HepG2 (cell line): ENCODE results near the gene MRPL9. TPM values are rescaled to one million over a fixed set of nuclear protein-coding genes. Genes with fewer than 3 reads are reported as not detected.

Source experiments
- BRD4 ChIP-seq: sonication (generic); formaldehyde crosslinking; IDR thresholded peaks from 2 replicates; pipeline ENCODE4 v1.4.0; 2020; ENCODE audit warnings: missing genetic modification reagents
- KMT2B ChIP-seq: IDR thresholded peaks from 2 replicates; pipeline ENCODE4 v1.6.1; 2016; ENCODE audit warnings: missing genetic modification reagents, missing compliant biosample characterization
- NR2F1 ChIP-seq, 2 experiments: fragments of 450-650 bp in 1 of 2; formaldehyde crosslinking in 1 of 2; IDR thresholded peaks; 2 replicates each; pipeline versions ENCODE4 v1.5.0 to v1.6.1; 2016 to 2020; ENCODE audit warnings: mild to moderate bottlenecking in 1 of 2, missing compliant biosample characterization in 1 of 2, missing genetic modification reagents in 1 of 2, moderate library complexity in 1 of 2
- TEAD3 ChIP-seq: optimal IDR thresholded peaks from 2 replicates; pipeline ENCODE3; 2016; ENCODE audit warnings: borderline replicate concordance
- TSC22D2 ChIP-seq: sonication (generic); formaldehyde crosslinking; IDR thresholded peaks from 2 replicates; pipeline ENCODE4 v1.5.1; 2020; ENCODE audit warnings: missing genetic modification reagents, mild to moderate bottlenecking, borderline replicate concordance
- ZBTB21 ChIP-seq: sonication (generic); formaldehyde crosslinking; IDR thresholded peaks from 2 replicates; pipeline ENCODE4 v1.4.0; 2020; ENCODE audit warnings: missing genetic modification reagents
- ZC3H4 ChIP-seq: sonication (generic); formaldehyde crosslinking; IDR thresholded peaks from 2 replicates; pipeline ENCODE4 v1.4.0; 2020; ENCODE audit warnings: missing genetic modification reagents, borderline replicate concordance
- ZNF24 ChIP-seq: fragments of 450-650 bp; IDR thresholded peaks from 2 replicates; pipeline ENCODE4 v1.6.1; 2017; ENCODE audit warnings: antibody characterized with exemption, mild to moderate bottlenecking
- ZNF282 ChIP-seq: fragments of 450-650 bp; IDR thresholded peaks from 2 replicates; pipeline ENCODE4 v1.6.1; 2018; ENCODE audit not compliant: partially characterized antibody
- ZNF558 ChIP-seq: sonication (generic); formaldehyde crosslinking; IDR thresholded peaks from 2 replicates; pipeline ENCODE4 v1.9.0; 2022; ENCODE audit warnings: mild to moderate bottlenecking, missing genetic modification reagents, borderline replicate concordance
- ZNF737 ChIP-seq: sonication (generic); formaldehyde crosslinking; IDR thresholded peaks from 2 replicates; pipeline ENCODE4 v1.5.0; 2020; ENCODE audit warnings: missing genetic modification reagents, mild to moderate bottlenecking, borderline replicate concordance
- ZNF816 ChIP-seq: sonication (generic); formaldehyde crosslinking; IDR thresholded peaks from 2 replicates; pipeline ENCODE4 v1.8.0; 2022; ENCODE audit warnings: missing genetic modification reagents, mild to moderate bottlenecking, borderline replicate concordance
- polyA plus RNA-seq, 8 experiments: library from polyadenylated mRNA; depleted of rRNA in 3 of 8; stranded (reverse) in 7 of 8; unstranded in 1 of 8; fragments of >200 nt; fragmentation: Illumina TruSeq in 4 of 8; extraction: Trizol in 4 of 8; gene quantifications; 2 replicates each; pipeline versions ENCODE4 v1.2.1 to v1.2.3, GENCODE V29; 2011 to 2016; ENCODE audit warnings: low read depth in 4 of 8, missing spikeins in 1 of 8, mixed read lengths in 1 of 8; ENCODE audit not compliant: insufficient read depth in 1 of 8
- total RNA-seq, 5 experiments: library from RNA; depleted of rRNA; stranded (reverse); fragments of >200 nt; fragmentation: Illumina TruSeq; extraction: Trizol; gene quantifications; 2 replicates each; pipeline ENCODE4 v1.2.3, GENCODE V29; 2016; ENCODE audit warnings: low read depth in 1 of 5
- TF ChIP-seq, protein P1 (sequence below), 2 experiments: sonication (generic) in 1 of 2; formaldehyde crosslinking in 1 of 2; IDR thresholded peaks; 2 replicates each; pipeline versions ENCODE4 v1.6.1 to v1.9.0; 2014 to 2022; ENCODE audit warnings: antibody characterized with exemption in 1 of 2, borderline replicate concordance in 1 of 2, inconsistent platforms in 1 of 2, low read depth in 1 of 2, missing genetic modification reagents in 1 of 2
- TF ChIP-seq, protein P2 (sequence below): IDR thresholded peaks from 2 replicates; pipeline ENCODE4 v1.6.1; 2016; ENCODE audit warnings: low read depth, missing genetic modification reagents, missing compliant biosample characterization
- TF ChIP-seq, protein P3 (sequence below): IDR thresholded peaks from 2 replicates; pipeline ENCODE4 v1.6.1; 2016; ENCODE audit warnings: low read depth, control low read depth

Gene MRPL9
- total and polyA plus RNA-seq, 2 of the 13 experiments (the other 11 are each of a cell fraction or from before 2014, with no cell fraction given): 72.1 to 107 TPM

DNA sequence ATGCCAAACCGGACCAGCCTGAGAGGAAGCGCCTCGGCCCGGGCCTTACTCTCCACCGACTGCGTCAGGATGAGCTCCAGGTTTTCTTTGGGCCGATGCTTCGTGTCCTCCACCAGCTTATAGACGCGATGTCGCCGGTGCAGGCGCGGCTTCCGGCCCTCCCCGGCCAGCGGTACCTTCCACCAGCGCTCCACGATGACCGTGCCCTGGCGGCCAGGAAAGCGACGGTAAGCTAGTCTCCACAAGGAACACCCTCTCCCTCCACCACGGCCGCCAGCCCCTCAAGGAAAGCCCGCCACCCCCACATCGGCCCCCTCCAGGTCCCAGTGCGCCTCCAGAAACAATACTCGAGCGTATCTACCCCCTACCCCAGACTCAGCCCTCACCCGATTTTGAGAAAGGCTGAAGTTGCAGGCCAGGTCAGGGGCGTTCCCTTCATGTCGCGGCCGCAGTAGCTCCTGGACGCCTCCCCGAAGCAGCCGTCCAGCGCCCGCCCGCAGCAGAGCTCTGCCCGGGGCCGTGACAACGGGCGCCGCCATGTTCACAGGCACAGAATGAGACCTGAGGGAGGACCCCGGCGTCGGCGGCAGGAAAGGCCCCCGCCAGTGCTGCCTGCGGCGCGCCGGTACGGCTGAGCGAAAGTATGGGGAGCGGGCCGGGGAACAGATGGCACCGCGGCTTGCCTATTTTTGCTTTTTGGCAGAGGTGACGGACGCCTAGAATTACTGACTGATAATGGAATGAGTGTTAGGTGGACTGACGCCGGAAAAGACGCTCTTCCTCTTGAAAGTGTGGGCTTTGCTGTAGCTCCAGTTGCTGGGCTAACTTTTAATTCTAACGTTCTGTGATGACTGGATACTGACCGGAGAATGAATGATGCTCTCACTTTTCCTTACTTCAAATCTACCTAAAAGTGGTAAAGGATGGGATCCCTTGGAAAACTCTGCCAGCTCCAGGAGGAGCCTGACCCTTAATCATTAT lies at the start of gene MRPL9 (continued):
- TF ChIP-seq, protein P1, sequence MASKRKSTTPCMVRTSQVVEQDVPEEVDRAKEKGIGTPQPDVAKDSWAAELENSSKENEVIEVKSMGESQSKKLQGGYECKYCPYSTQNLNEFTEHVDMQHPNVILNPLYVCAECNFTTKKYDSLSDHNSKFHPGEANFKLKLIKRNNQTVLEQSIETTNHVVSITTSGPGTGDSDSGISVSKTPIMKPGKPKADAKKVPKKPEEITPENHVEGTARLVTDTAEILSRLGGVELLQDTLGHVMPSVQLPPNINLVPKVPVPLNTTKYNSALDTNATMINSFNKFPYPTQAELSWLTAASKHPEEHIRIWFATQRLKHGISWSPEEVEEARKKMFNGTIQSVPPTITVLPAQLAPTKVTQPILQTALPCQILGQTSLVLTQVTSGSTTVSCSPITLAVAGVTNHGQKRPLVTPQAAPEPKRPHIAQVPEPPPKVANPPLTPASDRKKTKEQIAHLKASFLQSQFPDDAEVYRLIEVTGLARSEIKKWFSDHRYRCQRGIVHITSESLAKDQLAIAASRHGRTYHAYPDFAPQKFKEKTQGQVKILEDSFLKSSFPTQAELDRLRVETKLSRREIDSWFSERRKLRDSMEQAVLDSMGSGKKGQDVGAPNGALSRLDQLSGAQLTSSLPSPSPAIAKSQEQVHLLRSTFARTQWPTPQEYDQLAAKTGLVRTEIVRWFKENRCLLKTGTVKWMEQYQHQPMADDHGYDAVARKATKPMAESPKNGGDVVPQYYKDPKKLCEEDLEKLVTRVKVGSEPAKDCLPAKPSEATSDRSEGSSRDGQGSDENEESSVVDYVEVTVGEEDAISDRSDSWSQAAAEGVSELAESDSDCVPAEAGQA (IDR thresholded peaks at IDR 0.05; ENCODE audit: low read depth): 0 out of 2 replicates have a peak, but pooled peaks have one; percentile 53
- TF ChIP-seq, protein P1 (CRISPR knock-in tag; IDR thresholded peaks at IDR 0.05; ENCODE audit: borderline replicate concordance): no peak
- TF ChIP-seq ZNF737 (CRISPR knock-in tag) (no peak), ZC3H4 (CRISPR knock-in tag) (no peak), TSC22D2 (CRISPR knock-in tag) (no peak), ZNF816 (no peak), KMT2B (CRISPR knock-in tag) (peak; percentile 83), NR2F1 (CRISPR knock-in tag; IDR thresholded peaks at IDR 0.05) (no peak), ZNF282 (no peak), ZBTB21 (CRISPR knock-in tag) (no peak), ZNF24 (peak; percentile 72; the same call in 1 of the 2 replicates), ZNF558 (CRISPR knock-in tag) (no peak; the same call in 1 of the 2 replicates), TEAD3 (CRISPR knock-in tag) (no peak), BRD4 (CRISPR knock-in tag) (no peak; the same call in 1 of the 2 replicates)
- TF ChIP-seq, protein P2, sequence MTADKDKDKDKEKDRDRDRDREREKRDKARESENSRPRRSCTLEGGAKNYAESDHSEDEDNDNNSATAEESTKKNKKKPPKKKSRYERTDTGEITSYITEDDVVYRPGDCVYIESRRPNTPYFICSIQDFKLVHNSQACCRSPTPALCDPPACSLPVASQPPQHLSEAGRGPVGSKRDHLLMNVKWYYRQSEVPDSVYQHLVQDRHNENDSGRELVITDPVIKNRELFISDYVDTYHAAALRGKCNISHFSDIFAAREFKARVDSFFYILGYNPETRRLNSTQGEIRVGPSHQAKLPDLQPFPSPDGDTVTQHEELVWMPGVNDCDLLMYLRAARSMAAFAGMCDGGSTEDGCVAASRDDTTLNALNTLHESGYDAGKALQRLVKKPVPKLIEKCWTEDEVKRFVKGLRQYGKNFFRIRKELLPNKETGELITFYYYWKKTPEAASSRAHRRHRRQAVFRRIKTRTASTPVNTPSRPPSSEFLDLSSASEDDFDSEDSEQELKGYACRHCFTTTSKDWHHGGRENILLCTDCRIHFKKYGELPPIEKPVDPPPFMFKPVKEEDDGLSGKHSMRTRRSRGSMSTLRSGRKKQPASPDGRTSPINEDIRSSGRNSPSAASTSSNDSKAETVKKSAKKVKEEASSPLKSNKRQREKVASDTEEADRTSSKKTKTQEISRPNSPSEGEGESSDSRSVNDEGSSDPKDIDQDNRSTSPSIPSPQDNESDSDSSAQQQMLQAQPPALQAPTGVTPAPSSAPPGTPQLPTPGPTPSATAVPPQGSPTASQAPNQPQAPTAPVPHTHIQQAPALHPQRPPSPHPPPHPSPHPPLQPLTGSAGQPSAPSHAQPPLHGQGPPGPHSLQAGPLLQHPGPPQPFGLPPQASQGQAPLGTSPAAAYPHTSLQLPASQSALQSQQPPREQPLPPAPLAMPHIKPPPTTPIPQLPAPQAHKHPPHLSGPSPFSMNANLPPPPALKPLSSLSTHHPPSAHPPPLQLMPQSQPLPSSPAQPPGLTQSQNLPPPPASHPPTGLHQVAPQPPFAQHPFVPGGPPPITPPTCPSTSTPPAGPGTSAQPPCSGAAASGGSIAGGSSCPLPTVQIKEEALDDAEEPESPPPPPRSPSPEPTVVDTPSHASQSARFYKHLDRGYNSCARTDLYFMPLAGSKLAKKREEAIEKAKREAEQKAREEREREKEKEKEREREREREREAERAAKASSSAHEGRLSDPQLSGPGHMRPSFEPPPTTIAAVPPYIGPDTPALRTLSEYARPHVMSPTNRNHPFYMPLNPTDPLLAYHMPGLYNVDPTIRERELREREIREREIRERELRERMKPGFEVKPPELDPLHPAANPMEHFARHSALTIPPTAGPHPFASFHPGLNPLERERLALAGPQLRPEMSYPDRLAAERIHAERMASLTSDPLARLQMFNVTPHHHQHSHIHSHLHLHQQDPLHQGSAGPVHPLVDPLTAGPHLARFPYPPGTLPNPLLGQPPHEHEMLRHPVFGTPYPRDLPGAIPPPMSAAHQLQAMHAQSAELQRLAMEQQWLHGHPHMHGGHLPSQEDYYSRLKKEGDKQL (CRISPR knock-in tag): no peak
- TF ChIP-seq, protein P3, sequence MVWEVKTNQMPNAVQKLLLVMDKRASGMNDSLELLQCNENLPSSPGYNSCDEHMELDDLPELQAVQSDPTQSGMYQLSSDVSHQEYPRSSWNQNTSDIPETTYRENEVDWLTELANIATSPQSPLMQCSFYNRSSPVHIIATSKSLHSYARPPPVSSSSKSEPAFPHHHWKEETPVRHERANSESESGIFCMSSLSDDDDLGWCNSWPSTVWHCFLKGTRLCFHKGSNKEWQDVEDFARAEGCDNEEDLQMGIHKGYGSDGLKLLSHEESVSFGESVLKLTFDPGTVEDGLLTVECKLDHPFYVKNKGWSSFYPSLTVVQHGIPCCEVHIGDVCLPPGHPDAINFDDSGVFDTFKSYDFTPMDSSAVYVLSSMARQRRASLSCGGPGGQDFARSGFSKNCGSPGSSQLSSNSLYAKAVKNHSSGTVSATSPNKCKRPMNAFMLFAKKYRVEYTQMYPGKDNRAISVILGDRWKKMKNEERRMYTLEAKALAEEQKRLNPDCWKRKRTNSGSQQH: peak; percentile 67; the same call in 1 of the 2 replicates
